ENCODE data around the gene BOD1L2. TPM values are rescaled to one million over a fixed set of nuclear protein-coding genes. Genes with fewer than 3 reads are reported as not detected.

BOD1L2 gene
- not detected for total RNA-seq

GRCh38 chr18:57146956-57147636, at the start of gene BOD1L2:
Gene BOD1L2, plus strand, starts transcription at chr18:57147087. Its CDS starts 226 bp downstream, at chr18:57147313.
- Mint-ChIP-seq H3K27me3 (peaks cover 12 to 37% of the 10 kb centered on the region in 2 donors), H3K36me3 (no peaks in the 10 kb centered on the region), H3K9me3 (peaks cover 4% of the 10 kb centered on the region), H3K27ac (no peak within 1 kb of the TSS), H3K4me1 (ENCODE audit: low read depth in 2 of 2) (no peaks in the 10 kb centered on the region), H3K4me3 (no peak within 1 kb of the TSS)
- no peak for DNase-seq (ENCODE audit: low spot score)
- no peak for ATAC-seq

GRCh38 chr18:57107140-57107832, 39.6 kb upstream of the BOD1L2 start:
- no peak for DNase-seq (ENCODE audit: low spot score)

DNA sequence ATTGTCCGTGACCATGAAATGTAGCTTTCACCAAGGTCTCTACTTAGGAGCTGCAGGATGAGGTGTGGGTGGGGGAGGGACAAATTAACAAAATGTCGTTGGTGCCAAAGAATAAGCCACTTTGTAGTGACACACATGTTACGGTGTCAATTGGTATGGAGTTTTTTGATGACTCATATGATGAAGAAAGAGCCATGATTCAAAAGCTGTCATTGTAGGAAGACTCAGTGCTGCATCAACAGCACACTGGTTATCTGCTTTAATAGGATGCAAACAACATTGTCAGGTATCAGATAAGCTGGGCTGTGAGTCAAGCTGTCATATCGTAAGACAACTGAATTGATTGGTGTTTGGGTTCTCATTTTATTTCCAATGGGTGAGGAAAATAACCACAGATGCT, 36.6 kb upstream of the BOD1L2 start:
- peaks cover 0 to 5% of the 10 kb centered on the region in 2 donors for H3K4me1 Mint-ChIP-seq (ENCODE audit: low read depth in 2 of 2)
- no peaks in the 10 kb centered on the region for H3K36me3 Mint-ChIP-seq
- ATAC-seq (no peak), DNase-seq (ENCODE audit: low spot score) (no peak)
- H3K4me3 Mint-ChIP-seq: no peak overlapping the region
- H3K27ac Mint-ChIP-seq: no peak overlapping the region
- peaks cover 5% of the 10 kb centered on the region for H3K9me3 Mint-ChIP-seq
- H3K27me3 Mint-ChIP-seq: peaks cover 4 to 16% of the 10 kb centered on the region in 2 donors

More at GRCh38 chr18:57107140-57107832, 39.6 kb upstream of the BOD1L2 start:
- peaks cover 5% of the 10 kb centered on the region for H3K9me3 Mint-ChIP-seq
- H3K27ac Mint-ChIP-seq: no peak overlapping the region
- H3K4me3 Mint-ChIP-seq: no peak overlapping the region
- no peak for ATAC-seq
- H3K4me1 Mint-ChIP-seq (ENCODE audit: low read depth in 2 of 2): peaks cover 0 to 5% of the 10 kb centered on the region in 2 donors
- H3K27me3 Mint-ChIP-seq: peaks cover 4 to 30% of the 10 kb centered on the region in 2 donors
- no peaks in the 10 kb centered on the region for H3K36me3 Mint-ChIP-seq

- Mint-ChIP-seq H3K36me3 (no peaks in the 10 kb centered on the region), H3K27me3 (peaks cover 7 to 16% of the 10 kb centered on the region in 2 donors), H3K27ac (no peak overlapping the region), H3K9me3 (no peaks in the 10 kb centered on the region), H3K4me3 (no peak overlapping the region), H3K4me1 (ENCODE audit: low read depth in 2 of 2) (no peaks in the 10 kb centered on the region)
- DNase-seq (ENCODE audit: low spot score) (no peak), ATAC-seq (no peak)
Observed at GRCh38 chr18:57113799-57114420, 33.0 kb upstream of the BOD1L2 start.

GRCh38 chr18:57116598-57117132, 30.2 kb upstream of the BOD1L2 start:
- DNase-seq (ENCODE audit: low spot score): no peak
- Mint-ChIP-seq H3K36me3 (no peaks in the 10 kb centered on the region), H3K27ac (no peak overlapping the region), H3K9me3 (no peaks in the 10 kb centered on the region), H3K27me3 (peaks cover 8 to 17% of the 10 kb centered on the region in 2 donors), H3K4me1 (ENCODE audit: low read depth in 2 of 2) (no peaks in the 10 kb centered on the region), H3K4me3 (no peak overlapping the region)
- ATAC-seq: peak in 1 of 2 donors; percentile 55

GRCh38 chr18:57121542-57122112, 25.3 kb upstream of the BOD1L2 start:
- H3K27ac Mint-ChIP-seq: no peak overlapping the region
- no peak overlapping the region for H3K4me3 Mint-ChIP-seq
- no peaks in the 10 kb centered on the region for H3K4me1 Mint-ChIP-seq (ENCODE audit: low read depth in 2 of 2)
- ATAC-seq (peak in 1 of 2 donors; percentile 16), DNase-seq (ENCODE audit: low spot score) (no peak)
- no peaks in the 10 kb centered on the region for H3K9me3 Mint-ChIP-seq
- H3K36me3 Mint-ChIP-seq: no peaks in the 10 kb centered on the region
- H3K27me3 Mint-ChIP-seq: peaks cover 20 to 33% of the 10 kb centered on the region in 2 donors

GRCh38 chr18:57122936-57123510, 23.9 kb upstream of the BOD1L2 start:
- no peaks in the 10 kb centered on the region for H3K36me3 Mint-ChIP-seq
- ATAC-seq: no peak
- no peaks in the 10 kb centered on the region for H3K4me1 Mint-ChIP-seq (ENCODE audit: low read depth in 2 of 2)
- H3K27ac Mint-ChIP-seq: no peak overlapping the region
- no peak for DNase-seq (ENCODE audit: low spot score)
- H3K27me3 Mint-ChIP-seq: peaks cover 17 to 26% of the 10 kb centered on the region in 2 donors
- no peak overlapping the region for H3K4me3 Mint-ChIP-seq
- H3K9me3 Mint-ChIP-seq: no peaks in the 10 kb centered on the region

- no peaks in the 10 kb centered on the region for H3K9me3 Mint-ChIP-seq
- peaks cover 16 to 33% of the 10 kb centered on the region in 2 donors for H3K27me3 Mint-ChIP-seq
- no peak overlapping the region for H3K27ac Mint-ChIP-seq
- ATAC-seq (no peak), DNase-seq (ENCODE audit: low spot score) (no peak)
- no peaks in the 10 kb centered on the region for H3K36me3 Mint-ChIP-seq
- no peaks in the 10 kb centered on the region for H3K4me1 Mint-ChIP-seq (ENCODE audit: low read depth in 2 of 2)
- no peak overlapping the region for H3K4me3 Mint-ChIP-seq
Observed at GRCh38 chr18:57125627-57126026, 21.3 kb upstream of the BOD1L2 start.

- Mint-ChIP-seq H3K27ac (no peak overlapping the region), H3K27me3 (peaks cover 4 to 20% of the 10 kb centered on the region in 2 donors), H3K9me3 (no peaks in the 10 kb centered on the region), H3K4me3 (no peak overlapping the region), H3K4me1 (ENCODE audit: low read depth in 2 of 2) (no peaks in the 10 kb centered on the region), H3K36me3 (no peaks in the 10 kb centered on the region)
- ATAC-seq (no peak), DNase-seq (ENCODE audit: low spot score) (no peak)
Observed at GRCh38 chr18:57128220-57128932, 18.5 kb upstream of the BOD1L2 start.

DNA sequence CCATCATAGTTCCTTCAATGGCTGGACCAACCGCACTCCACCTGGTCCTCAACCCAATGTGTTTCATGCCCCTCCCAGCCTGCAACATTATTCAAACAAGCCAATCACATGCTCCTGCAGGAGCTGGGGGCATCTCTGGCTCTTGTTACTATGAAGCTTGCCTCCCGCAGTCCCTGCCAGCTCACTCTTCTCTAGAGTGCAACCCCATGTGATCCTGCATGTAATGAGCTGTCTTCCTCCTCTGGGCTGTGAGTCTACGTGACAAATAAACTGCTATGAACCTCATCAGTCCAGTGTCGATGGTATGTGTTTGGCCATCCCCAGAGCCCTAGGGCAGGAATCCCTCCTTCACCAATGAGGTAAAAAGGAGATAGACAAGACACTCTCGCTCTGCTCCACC, 15.8 kb upstream of the BOD1L2 start:
- Mint-ChIP-seq H3K9me3 (no peaks in the 10 kb centered on the region), H3K36me3 (no peaks in the 10 kb centered on the region), H3K4me3 (no peak overlapping the region), H3K27me3 (peaks cover 0 to 17% of the 10 kb centered on the region in 2 donors), H3K27ac (no peak overlapping the region), H3K4me1 (ENCODE audit: low read depth in 2 of 2) (no peaks in the 10 kb centered on the region)
- DNase-seq (ENCODE audit: low spot score): no peak
- no peak for ATAC-seq

- ATAC-seq (no peak), DNase-seq (ENCODE audit: low spot score) (no peak)
- no peak overlapping the region for H3K27ac Mint-ChIP-seq
- H3K36me3 Mint-ChIP-seq: no peaks in the 10 kb centered on the region
- no peaks in the 10 kb centered on the region for H3K4me1 Mint-ChIP-seq (ENCODE audit: low read depth in 2 of 2)
- no peak overlapping the region for H3K4me3 Mint-ChIP-seq
- peaks cover 0 to 17% of the 10 kb centered on the region in 2 donors for H3K27me3 Mint-ChIP-seq
- no peaks in the 10 kb centered on the region for H3K9me3 Mint-ChIP-seq
Observed at GRCh38 chr18:57131782-57132181, 15.1 kb upstream of the BOD1L2 start.

GRCh38 chr18:57134618-57135135, 12.2 kb upstream of the BOD1L2 start:
- Mint-ChIP-seq H3K36me3 (no peaks in the 10 kb centered on the region), H3K4me1 (ENCODE audit: low read depth in 2 of 2) (no peaks in the 10 kb centered on the region), H3K4me3 (no peak overlapping the region), H3K27ac (no peak overlapping the region), H3K27me3 (peaks cover 3 to 6% of the 10 kb centered on the region in 2 donors), H3K9me3 (no peaks in the 10 kb centered on the region)
- DNase-seq (ENCODE audit: low spot score): no peak
- ATAC-seq: no peak

GRCh38 chr18:57135699-57136098, 11.2 kb upstream of the BOD1L2 start:
- H3K36me3 Mint-ChIP-seq: no peaks in the 10 kb centered on the region
- ATAC-seq (no peak), DNase-seq (ENCODE audit: low spot score) (no peak)
- H3K27me3 Mint-ChIP-seq: peaks cover 3 to 6% of the 10 kb centered on the region in 2 donors
- no peaks in the 10 kb centered on the region for H3K4me1 Mint-ChIP-seq (ENCODE audit: low read depth in 2 of 2)
- H3K27ac Mint-ChIP-seq: no peak overlapping the region
- no peak overlapping the region for H3K4me3 Mint-ChIP-seq
- no peaks in the 10 kb centered on the region for H3K9me3 Mint-ChIP-seq

Measured in natural killer cell treated with Interleukin-12 subunit alpha and Interleukin-12 subunit beta and Interleukin-15 and Interleukin-18, amount 100 ng/mL, for 72 hours (primary cell).